Right atrium auricular region (tissue), 2 donors: Measurements from ENCODE around the gene EMC9. TPM values are rescaled to one million over a fixed set of nuclear protein-coding genes. Genes with fewer than 3 reads are reported as not detected.

Experiments used
- DNase-seq: peaks from one replicate; pipeline ENCODE4 v3.0.0-alpha.2; 2019; ENCODE audit warnings: low spot score
- H3K27ac ChIP-seq, 2 donors: fragments of 200-600 bp; sonication (generic); 1 replicate in 1 of 2; 2 replicates in 1 of 2; pipeline ENCODE4 v1.5.1; 2016 to 2019
- H3K27me3 ChIP-seq, 2 donors: fragments of 200-600 bp; sonication (generic); one replicate each; pipeline versions ENCODE4 v1.5.1 to v1.6.0; 2017 to 2019
- H3K36me3 ChIP-seq: fragments of 200-600 bp; sonication (generic); one replicate; pipeline ENCODE4 v1.5.1; 2016
- H3K4me1 ChIP-seq, 2 donors: fragments of 200-600 bp; sonication (generic); one replicate each; pipeline versions ENCODE4 v1.5.1 to v1.6.0; 2017 to 2019
- H3K4me3 ChIP-seq, 2 donors: fragments of 200-600 bp; sonication (generic); 1 replicate in 1 of 2; 2 replicates in 1 of 2; pipeline ENCODE4 v1.5.1; 2017 to 2019; ENCODE audit warnings: mild to moderate bottlenecking in 1 of 2, moderate library complexity in 1 of 2
- H3K9me3 ChIP-seq, 2 donors: fragments of 200-600 bp; sonication (generic); one replicate each; pipeline ENCODE4 v1.5.1; 2019
- total RNA-seq, 2 donors: library from RNA; depleted of rRNA; stranded (reverse); fragments of >200 nt; gene quantifications; one replicate each; pipeline ENCODE4 v1.1.0, GENCODE V29; 2016
- TF ChIP-seq, protein P1 (sequence below), 2 donors: fragments of 200-600 bp; sonication (generic); IDR thresholded peaks; one replicate each; pipeline ENCODE4 v1.5.1; 2019; ENCODE audit warnings: antibody characterized with exemption in 2 of 2

Gene EMC9
- total RNA-seq, 2 donors from 2014 or later = 9.9 to 16.8 TPM

DNA sequence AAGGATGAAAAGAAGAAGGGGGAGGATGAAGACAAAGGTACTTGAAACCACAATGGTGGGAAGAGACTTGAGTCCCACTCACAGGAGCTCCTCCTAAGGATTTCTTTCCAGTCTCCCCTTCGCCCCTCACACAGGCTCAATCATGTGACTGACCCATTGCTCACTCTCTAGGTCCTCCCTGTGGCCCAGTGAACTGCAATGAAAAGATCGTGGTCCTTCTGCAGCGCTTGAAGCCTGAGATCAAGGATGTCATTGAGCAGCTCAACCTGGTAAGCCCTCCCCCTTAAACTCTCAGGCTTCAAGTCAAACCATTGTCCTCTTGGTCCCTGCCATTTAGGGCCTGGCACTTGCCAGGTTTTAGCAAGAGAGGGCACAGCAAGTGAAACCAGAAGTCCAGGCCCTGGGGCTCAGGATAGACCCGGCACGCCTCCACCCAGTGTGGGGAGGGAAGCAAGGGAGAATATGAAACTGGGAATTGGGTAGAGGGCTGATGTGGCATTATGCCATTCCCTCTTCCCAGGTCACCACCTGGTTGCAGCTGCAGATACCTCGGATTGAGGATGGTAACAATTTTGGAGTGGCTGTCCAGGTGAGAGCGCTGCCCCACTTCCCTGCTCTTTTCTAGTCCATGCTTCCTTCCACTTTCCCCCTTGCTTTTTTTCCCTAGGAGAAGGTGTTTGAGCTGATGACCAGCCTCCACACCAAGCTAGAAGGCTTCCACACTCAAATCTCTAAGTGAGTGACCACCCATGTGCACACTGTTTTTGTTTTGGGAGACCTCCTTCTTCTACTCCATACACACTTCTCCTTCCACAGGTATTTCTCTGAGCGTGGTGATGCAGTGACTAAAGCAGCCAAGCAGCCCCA lies 3.6 kb downstream of the EMC9 start:
- Histone ChIP-seq H3K27me3 (no peaks in the 10 kb centered on the region), H3K4me1 (peaks cover 0 to 61% of the 10 kb centered on the region in 2 donors), H3K9me3 (no peaks in the 10 kb centered on the region), H3K36me3 (peaks cover 19% of the 10 kb centered on the region), H3K4me3 (no peak overlapping the region), H3K27ac (peak overlapping the region in 1 of 2 donors; percentile 94)
- TF ChIP-seq, protein P1, sequence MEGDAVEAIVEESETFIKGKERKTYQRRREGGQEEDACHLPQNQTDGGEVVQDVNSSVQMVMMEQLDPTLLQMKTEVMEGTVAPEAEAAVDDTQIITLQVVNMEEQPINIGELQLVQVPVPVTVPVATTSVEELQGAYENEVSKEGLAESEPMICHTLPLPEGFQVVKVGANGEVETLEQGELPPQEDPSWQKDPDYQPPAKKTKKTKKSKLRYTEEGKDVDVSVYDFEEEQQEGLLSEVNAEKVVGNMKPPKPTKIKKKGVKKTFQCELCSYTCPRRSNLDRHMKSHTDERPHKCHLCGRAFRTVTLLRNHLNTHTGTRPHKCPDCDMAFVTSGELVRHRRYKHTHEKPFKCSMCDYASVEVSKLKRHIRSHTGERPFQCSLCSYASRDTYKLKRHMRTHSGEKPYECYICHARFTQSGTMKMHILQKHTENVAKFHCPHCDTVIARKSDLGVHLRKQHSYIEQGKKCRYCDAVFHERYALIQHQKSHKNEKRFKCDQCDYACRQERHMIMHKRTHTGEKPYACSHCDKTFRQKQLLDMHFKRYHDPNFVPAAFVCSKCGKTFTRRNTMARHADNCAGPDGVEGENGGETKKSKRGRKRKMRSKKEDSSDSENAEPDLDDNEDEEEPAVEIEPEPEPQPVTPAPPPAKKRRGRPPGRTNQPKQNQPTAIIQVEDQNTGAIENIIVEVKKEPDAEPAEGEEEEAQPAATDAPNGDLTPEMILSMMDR (IDR thresholded peaks at IDR 0.05) = no peak
- DNase-seq = no peak

DNA sequence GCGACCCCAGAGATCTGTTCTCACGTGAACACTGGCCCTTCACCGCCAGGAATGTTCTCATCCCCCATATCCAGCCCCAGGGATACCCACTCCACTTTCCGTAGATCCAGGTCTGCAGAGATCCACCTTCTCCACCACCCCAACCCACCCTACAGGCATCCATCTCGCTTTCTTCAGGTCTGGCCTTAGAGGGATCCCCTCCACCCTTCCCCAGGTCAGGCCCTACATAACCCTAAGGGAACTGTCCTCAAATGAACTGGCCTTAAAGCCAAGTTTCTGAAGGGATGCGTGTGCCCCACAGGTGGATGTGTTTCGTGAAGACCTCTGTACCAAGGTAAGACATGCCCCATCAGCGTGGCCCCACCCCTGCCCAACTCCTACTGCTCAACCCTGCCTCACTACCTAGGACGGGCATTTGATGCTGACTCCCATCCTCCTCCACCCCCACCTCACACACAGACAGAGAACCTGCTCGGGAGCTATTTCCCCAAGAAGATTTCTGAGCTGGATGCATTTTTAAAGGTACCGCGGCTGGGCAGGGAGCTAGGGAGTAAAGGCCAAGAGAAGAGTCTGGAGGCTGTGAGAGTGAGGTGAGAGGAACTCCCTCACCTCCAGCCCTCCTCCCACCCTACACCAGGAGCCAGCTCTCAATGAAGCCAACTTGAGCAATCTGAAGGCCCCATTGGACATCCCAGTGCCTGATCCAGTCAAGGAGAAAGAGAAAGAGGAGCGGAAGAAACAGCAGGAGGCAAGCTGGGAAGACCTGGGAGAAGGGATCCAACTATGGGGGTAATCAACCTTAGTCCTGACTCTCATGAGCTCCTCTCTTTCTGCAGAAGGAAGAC lies 4.5 kb downstream of the EMC9 start:
- Histone ChIP-seq H3K9me3 (no peaks in the 10 kb centered on the region), H3K27me3 (no peaks in the 10 kb centered on the region), H3K27ac (peak overlapping the region; percentile 89 to 94), H3K4me3 (peak overlapping the region; percentile 92 to 98), H3K36me3 (peaks cover 19% of the 10 kb centered on the region), H3K4me1 (peaks cover 0 to 63% of the 10 kb centered on the region in 2 donors)
- DNase-seq = no peak
- TF ChIP-seq, protein P1 (IDR thresholded peaks at IDR 0.05) = no peak

DNA sequence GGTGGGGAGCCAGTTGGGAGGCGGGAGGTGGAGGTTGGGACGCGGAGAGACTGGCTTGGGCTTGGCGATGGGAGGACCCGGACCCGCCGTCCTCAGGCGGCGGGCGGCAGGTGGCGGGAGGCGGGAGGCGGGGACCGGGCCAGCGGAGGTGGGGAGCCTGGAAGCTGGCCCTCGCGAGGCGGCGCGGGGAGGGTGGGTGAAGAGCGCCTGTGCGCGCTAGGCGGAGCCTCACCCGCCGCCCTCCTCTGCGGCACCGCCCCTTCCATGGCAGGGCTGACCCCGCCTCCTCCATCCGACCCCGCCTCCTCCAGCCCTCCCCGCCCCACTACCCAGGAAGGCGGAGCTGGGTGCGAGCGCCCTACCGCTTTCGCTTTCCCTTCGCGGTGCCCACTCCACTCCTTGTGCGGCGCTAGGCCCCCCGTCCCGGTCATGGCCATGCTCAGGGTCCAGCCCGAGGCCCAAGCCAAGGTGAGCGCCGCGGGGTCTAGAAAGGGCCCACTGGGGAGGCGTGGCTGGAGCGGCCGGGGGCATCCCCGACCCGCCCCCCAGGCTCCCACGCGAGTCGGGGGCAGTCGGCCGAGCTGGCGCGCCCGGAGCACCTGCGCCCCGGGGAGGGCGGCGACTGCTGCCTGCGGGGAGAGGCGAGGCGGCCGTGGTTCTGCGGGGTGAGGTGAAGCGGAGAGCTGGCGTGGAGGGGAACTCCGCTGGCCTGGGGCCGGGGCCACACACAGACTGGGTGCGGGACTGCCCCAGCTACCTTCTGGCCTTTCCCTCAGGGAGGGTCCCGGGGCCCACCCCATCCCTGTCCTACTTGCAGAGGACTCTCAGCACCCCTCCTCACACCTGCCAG lies 5.3 kb downstream of the EMC9 start, which contains the start of gene PSME1:
PSME1 (plus strand) TSS at position 361 of the 850 bp plus-strand sequence; CDS start at position 430, 69 bp downstream.
- peak; percentile 88 for DNase-seq
- TF ChIP-seq, protein P1 (IDR thresholded peaks at IDR 0.05) = peak in 1 of 2 donors; percentile 19
- Histone ChIP-seq H3K4me1 (peaks cover 0 to 70% of the 10 kb centered on the region in 2 donors), H3K9me3 (no peaks in the 10 kb centered on the region), H3K27me3 (no peaks in the 10 kb centered on the region), H3K36me3 (peaks cover 19% of the 10 kb centered on the region), H3K27ac (peak within 1 kb of the TSS; percentile 89 to 94), H3K4me3 (peak within 1 kb of the TSS; percentile 92 to 98)

DNA sequence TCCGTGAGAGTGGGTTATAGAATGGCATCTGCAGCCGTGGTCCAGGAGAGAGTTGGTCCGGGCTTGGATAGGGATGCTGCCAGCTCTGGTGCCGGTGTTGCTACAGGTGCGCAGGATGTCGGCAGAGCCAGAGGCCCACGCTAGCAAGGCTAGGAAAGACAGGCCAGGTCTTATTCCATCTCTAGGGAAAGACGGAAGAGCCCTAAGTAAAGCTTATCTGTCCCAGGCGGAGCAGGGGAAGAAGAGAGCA lies 5.9 kb downstream of the EMC9 start:
- peaks cover 0 to 71% of the 10 kb centered on the region in 2 donors for H3K4me1 ChIP-seq

DNA sequence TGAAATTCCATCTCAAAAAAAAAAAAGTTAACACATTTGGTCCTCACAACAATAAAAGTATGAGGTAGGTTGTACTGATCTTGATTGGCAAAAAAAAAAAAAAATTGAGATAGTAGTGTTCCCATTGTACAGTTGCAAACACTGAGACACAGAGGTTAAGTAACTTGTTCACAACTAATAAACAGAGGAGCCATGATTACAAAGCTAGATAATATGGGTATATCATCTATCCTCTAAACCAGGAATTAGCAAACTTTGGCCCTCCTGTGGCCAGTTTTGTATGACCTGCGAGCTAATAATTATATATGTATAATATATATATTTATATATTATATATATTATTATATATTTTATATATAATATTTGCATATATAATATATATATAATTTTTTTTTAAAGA lies 7.7 kb downstream of the EMC9 start:
- Histone ChIP-seq H3K27me3 (no peaks in the 10 kb centered on the region), H3K27ac (no peak overlapping the region), H3K36me3 (peaks cover 12% of the 10 kb centered on the region), H3K4me1 (peaks cover 0 to 56% of the 10 kb centered on the region in 2 donors), H3K4me3 (no peak overlapping the region), H3K9me3 (no peaks in the 10 kb centered on the region)
- no peak for DNase-seq
- TF ChIP-seq, protein P1 (IDR thresholded peaks at IDR 0.05) = no peak

More for the DNA sequence above, 5.9 kb downstream of the EMC9 start:
- Histone ChIP-seq H3K36me3 (peaks cover 19% of the 10 kb centered on the region), H3K9me3 (no peaks in the 10 kb centered on the region), H3K4me3 (peak overlapping the region; percentile 92 to 98), H3K27me3 (no peaks in the 10 kb centered on the region), H3K27ac (peak overlapping the region; percentile 89 to 94)
- TF ChIP-seq, protein P1 (IDR thresholded peaks at IDR 0.05) = no peak
- DNase-seq = no peak
